Placental epithelial cell (primary cell): Measurements from ENCODE around the gene TRPC6. TPM values are rescaled to one million over a fixed set of nuclear protein-coding genes. Genes with fewer than 3 reads are reported as not detected.

Experiments used
- small RNA-seq: library from RNA; depleted of rRNA; stranded (forward); fragments of <200 nt; gene quantifications from one replicate; pipeline ENCODE3, GENCODE V24; 2012
- total RNA-seq: library from RNA; depleted of rRNA; stranded (reverse); fragments of >200 nt; gene quantifications from 2 replicates; pipeline ENCODE4 v1.2.3, GENCODE V29; 2012

Gene TRPC6
- total RNA-seq, result under 0.01 TPM in 1 of 2 replicates, not detected in the other

GRCh38 chr11:101583251-101584128, at the start of gene TRPC6:
TRPC6 (minus strand) TSS chr11:101584007; CDS start chr11:101583503, 504 bp downstream.

Small RNA genes within 50 kb of the gene (small RNA-seq; reads per million reads assigned to genes)
- gene MIR3920, result not detected
